Hepatocyte (in vitro differentiated cells): ENCODE results near the gene AAGAB. TPM values are rescaled to one million over a fixed set of nuclear protein-coding genes. Genes with fewer than 3 reads are reported as not detected.

ENCODE experiments used
- DNase-seq: peaks from one replicate; pipeline ENCODE4 v3.0.0-alpha.2; 2016; ENCODE audit warnings: low spot score
- H2AFZ ChIP-seq: fragments of 200-600 bp; sonication (generic); 2 replicates; pipeline ENCODE4 v1.6.0; 2016; ENCODE audit warnings: antibody characterized with exemption, mild to moderate bottlenecking
- H3K27ac ChIP-seq: fragments of 200-600 bp; sonication (generic); 2 replicates; pipeline ENCODE4 v1.5.1; 2016; ENCODE audit warnings: mild to moderate bottlenecking
- H3K27me3 ChIP-seq: fragments of 200-600 bp; sonication (generic); 2 replicates; pipeline ENCODE4 v1.6.1; 2016
- H3K36me3 ChIP-seq: fragments of 200-600 bp; sonication (generic); replicated peaks from 2 replicates; pipeline ENCODE4 v1.5.1; 2016; ENCODE audit warnings: low read depth; ENCODE audit not compliant: insufficient read depth
- H3K4me1 ChIP-seq: fragments of 200-600 bp; sonication (generic); 2 replicates; pipeline ENCODE4 v1.5.1; 2016; ENCODE audit warnings: mild to moderate bottlenecking, moderate library complexity; ENCODE audit not compliant: insufficient read depth
- H3K4me2 ChIP-seq: fragments of 200-600 bp; sonication (generic); 2 replicates; pipeline ENCODE4 v1.6.0; 2016
- H3K4me3 ChIP-seq: fragments of 200-600 bp; sonication (generic); 2 replicates; pipeline ENCODE4 v1.5.1; 2016; ENCODE audit warnings: mild to moderate bottlenecking
- H3K79me2 ChIP-seq: fragments of 200-600 bp; sonication (generic); 2 replicates; pipeline ENCODE4 v1.6.0; 2017; ENCODE audit warnings: mild to moderate bottlenecking
- H3K9me2 ChIP-seq: fragments of 200-600 bp; sonication (generic); replicated peaks from 2 replicates; pipeline ENCODE4 v1.6.0; 2017; ENCODE audit warnings: mild to moderate bottlenecking; ENCODE audit not compliant: insufficient read depth
- H3K9me3 ChIP-seq: fragments of 200-600 bp; sonication (generic); 2 replicates; pipeline ENCODE4 v1.5.1; 2016; ENCODE audit warnings: low read depth, mild to moderate bottlenecking
- H4K20me1 ChIP-seq: fragments of 200-600 bp; sonication (generic); 2 replicates; pipeline ENCODE4 v1.6.0; 2016; ENCODE audit warnings: mild to moderate bottlenecking; ENCODE audit not compliant: insufficient read depth, poor library complexity, severe bottlenecking
- EZH2 ChIP-seq: fragments of 200-600 bp; sonication (generic); IDR thresholded peaks from 2 replicates; pipeline ENCODE4 v1.6.1; 2016; ENCODE audit warnings: antibody characterized with exemption, mild to moderate bottlenecking, borderline replicate concordance
- EZH2phosphoT487 ChIP-seq: fragments of 200-600 bp; sonication (generic); IDR thresholded peaks from one replicate; pipeline ENCODE4 v1.6.1; 2018; ENCODE audit warnings: antibody characterized with exemption, mild to moderate bottlenecking, low read depth, moderate library complexity; ENCODE audit not compliant: unreplicated experiment, severe bottlenecking
- WGBS: methylation state at CpG from one replicate; pipeline ENCODE4 v1.1.6; 2016; ENCODE audit warnings: low lambda C conversion rate; ENCODE audit errors: missing lambda C conversion rate; 5-methylcytosine and 5-hydroxymethylcytosine counted together
- polyA plus RNA-seq: library from polyadenylated mRNA; unstranded; fragments of >200 nt; fragmentation: Nextera tagmentation; extraction: Ambion mirVana; gene quantifications from 2 replicates; pipeline ENCODE4 v1.2.1, GENCODE V29; 2016
- total RNA-seq: library from RNA; depleted of rRNA; stranded (reverse); fragments of >200 nt; gene quantifications from 2 replicates; pipeline ENCODE4 v1.2.3, GENCODE V29; 2014
- TF ChIP-seq, protein P1 (sequence below): fragments of 200-600 bp; sonication (generic); IDR thresholded peaks from 2 replicates; pipeline ENCODE4 v1.5.1; 2016; ENCODE audit warnings: antibody characterized with exemption, mild to moderate bottlenecking; ENCODE audit not compliant: poor library complexity

The AAGAB gene
- total and polyA plus RNA-seq, 2 experiments from 2014 or later = 30.8 to 36.2 TPM

DNA sequence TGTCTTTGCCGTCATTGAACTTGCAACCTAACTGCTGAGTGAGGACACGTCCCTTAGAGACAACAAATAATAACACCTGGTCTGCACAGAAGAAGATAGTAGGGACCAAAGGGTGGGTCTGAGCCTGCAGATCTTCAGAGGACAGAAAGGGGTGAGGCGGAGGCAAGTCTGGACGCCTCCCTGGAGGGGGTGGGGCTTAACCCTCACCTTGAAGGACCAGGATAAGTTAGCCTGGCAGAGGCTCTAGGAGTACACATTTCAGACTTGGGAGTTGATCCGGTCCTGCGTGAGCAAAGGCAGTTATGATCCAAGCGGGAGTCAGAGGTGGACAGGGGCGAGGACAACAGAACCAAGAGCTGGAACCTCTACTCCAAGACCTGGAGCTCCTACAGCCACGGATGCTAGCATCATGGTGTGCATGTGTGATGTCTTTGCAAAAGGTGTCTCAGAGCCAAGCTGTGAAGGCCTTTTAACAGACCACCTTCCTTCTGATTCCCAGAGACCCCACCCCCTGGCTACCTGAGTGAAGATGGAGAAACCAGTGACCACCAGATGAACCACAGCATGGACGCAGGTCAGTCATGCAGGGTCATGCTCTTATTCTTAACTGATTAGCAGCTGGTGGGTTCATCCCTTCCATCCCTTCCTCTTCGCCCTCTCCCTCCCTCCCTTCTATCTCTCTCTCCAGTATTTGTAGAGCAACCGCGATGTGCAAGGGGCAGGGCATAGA, 88.0 kb downstream of the AAGAB start:
- no peak overlapping the region for H3K27ac ChIP-seq

DNA sequence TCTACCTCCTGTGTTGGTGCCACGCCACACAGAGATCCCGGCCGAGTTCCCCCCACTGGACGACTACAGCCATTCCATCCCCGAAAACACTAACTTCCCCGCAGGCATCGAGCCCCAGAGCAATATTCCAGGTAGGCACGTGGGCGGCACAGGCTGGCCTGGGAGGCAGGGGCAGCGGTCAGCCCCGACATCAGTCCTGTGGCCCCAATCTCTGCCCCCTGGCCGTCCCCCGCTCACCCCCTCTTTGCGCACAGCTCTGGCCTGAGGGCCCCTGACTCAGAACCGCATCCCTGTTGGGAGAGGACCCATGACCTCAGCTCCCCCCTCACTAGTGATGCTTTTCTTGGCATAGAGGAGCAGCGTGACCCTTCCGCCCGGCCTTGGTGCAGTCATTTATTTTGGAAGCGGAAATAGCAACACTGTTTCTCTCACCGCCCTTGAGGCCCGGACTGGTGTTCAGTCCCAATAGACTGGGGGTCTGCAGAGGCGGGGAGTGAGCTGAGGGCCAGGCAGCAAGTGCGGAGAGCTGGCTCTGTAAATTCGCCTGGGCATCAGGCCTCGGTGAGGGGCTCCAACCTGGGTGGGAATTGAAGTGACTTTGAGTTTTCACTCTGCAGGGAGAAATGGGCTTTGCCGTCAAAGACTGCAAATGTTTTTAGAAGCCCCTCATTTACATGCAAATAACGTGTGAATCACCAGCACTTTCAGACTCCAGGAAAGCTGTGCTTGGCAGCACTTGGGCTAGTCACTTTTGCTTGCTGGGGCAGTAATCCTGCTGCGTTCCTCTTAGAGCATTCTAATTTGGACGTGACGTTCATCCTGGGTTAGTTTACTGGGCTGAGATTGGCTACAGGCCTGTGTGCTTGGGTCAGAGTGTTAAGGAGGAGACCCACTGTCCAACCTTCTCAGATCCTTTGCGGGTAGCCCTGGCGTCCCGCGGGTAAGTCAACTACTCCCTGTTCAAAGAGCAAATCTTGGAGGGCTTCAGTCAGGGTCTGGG, 88.9 kb downstream of the AAGAB start:
- WGBS = 82% methylated on average over 30 of the region's 34 CpGs
- Histone ChIP-seq H4K20me1 (peaks cover 14% of the 10 kb centered on the region), H3K79me2 (peaks cover 38% of the 10 kb centered on the region)

More for the DNA sequence above, 88.0 kb downstream of the AAGAB start:
- 95% methylated on average over 13 of the region's 13 CpGs for WGBS
- H3K4me2 ChIP-seq = no peak overlapping the region
- no peaks in the 10 kb centered on the region for H3K9me3 ChIP-seq
- no peak for DNase-seq
- H2AFZ ChIP-seq = no peak overlapping the region
- peaks cover 8% of the 10 kb centered on the region for H3K4me1 ChIP-seq
- H4K20me1 ChIP-seq = peaks cover 14% of the 10 kb centered on the region
- peaks cover 33% of the 10 kb centered on the region for H3K79me2 ChIP-seq
- H3K36me3 ChIP-seq = no peaks in the 10 kb centered on the region
- TF ChIP-seq, protein P1, sequence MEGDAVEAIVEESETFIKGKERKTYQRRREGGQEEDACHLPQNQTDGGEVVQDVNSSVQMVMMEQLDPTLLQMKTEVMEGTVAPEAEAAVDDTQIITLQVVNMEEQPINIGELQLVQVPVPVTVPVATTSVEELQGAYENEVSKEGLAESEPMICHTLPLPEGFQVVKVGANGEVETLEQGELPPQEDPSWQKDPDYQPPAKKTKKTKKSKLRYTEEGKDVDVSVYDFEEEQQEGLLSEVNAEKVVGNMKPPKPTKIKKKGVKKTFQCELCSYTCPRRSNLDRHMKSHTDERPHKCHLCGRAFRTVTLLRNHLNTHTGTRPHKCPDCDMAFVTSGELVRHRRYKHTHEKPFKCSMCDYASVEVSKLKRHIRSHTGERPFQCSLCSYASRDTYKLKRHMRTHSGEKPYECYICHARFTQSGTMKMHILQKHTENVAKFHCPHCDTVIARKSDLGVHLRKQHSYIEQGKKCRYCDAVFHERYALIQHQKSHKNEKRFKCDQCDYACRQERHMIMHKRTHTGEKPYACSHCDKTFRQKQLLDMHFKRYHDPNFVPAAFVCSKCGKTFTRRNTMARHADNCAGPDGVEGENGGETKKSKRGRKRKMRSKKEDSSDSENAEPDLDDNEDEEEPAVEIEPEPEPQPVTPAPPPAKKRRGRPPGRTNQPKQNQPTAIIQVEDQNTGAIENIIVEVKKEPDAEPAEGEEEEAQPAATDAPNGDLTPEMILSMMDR = no peak
- TF ChIP-seq EZH2phosphoT487 = no peak
- TF ChIP-seq EZH2 = no peak
- H3K27me3 ChIP-seq = no peaks in the 10 kb centered on the region
- H3K4me3 ChIP-seq = no peak overlapping the region
- no peaks in the 10 kb centered on the region for H3K9me2 ChIP-seq

DNA sequence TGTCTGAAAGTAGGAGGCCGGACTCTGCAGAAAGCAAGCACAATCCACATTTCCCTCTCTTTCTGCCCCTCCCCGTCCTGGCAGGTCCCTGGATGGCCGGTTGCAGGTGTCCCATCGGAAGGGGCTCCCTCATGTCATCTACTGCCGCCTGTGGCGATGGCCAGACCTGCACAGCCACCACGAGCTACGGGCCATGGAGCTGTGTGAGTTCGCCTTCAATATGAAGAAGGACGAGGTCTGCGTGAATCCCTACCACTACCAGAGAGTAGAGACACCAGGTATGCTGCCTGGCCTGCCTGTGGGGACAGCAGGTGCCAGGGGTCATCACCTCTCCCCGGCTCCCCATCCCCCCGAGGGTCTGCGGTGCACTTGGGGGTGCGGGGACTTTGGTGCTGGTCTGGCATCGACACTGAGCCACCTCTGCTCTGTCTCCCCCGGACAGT, 89.6 kb downstream of the AAGAB start:
- no peak overlapping the region for H3K27ac ChIP-seq
- TF ChIP-seq EZH2 (no peak), EZH2phosphoT487 (no peak)
- TF ChIP-seq, protein P1 = no peak
- peaks cover 42% of the 10 kb centered on the region for H3K79me2 ChIP-seq
- H3K27me3 ChIP-seq = no peaks in the 10 kb centered on the region
- 90% methylated on average over 16 of the region's 17 CpGs for WGBS
- H3K36me3 ChIP-seq = no peaks in the 10 kb centered on the region
- no peaks in the 10 kb centered on the region for H3K9me2 ChIP-seq
- H3K4me1 ChIP-seq = peaks cover 9% of the 10 kb centered on the region
- H3K9me3 ChIP-seq = no peaks in the 10 kb centered on the region
- peaks cover 14% of the 10 kb centered on the region for H4K20me1 ChIP-seq
- no peak overlapping the region for H3K4me2 ChIP-seq
- H2AFZ ChIP-seq = no peak overlapping the region
- no peak for DNase-seq
- no peak overlapping the region for H3K4me3 ChIP-seq

More for the DNA sequence above, 88.9 kb downstream of the AAGAB start:
- TF ChIP-seq, protein P1 = no peak
- TF ChIP-seq EZH2 (no peak), EZH2phosphoT487 (no peak)
- Histone ChIP-seq H3K4me3 (no peak overlapping the region), H2AFZ (no peak overlapping the region), H3K9me2 (no peaks in the 10 kb centered on the region), H3K27me3 (no peaks in the 10 kb centered on the region), H3K4me2 (no peak overlapping the region), H3K27ac (no peak overlapping the region), H3K36me3 (no peaks in the 10 kb centered on the region), H3K4me1 (peaks cover 9% of the 10 kb centered on the region), H3K9me3 (no peaks in the 10 kb centered on the region)
- no peak for DNase-seq
